ENCODE measurements around the gene DYRK4. TPM values are rescaled to one million over a fixed set of nuclear protein-coding genes. Genes with fewer than 3 reads are reported as not detected.

The DYRK4 gene
- total and polyA plus RNA-seq, 2 of the 13 experiments (the other 11 are each of a cell fraction or from before 2014, with no cell fraction given) = 29.4 to 40.2 TPM

- peak; percentile 75; the same call in 1 of the 2 replicates for TF ChIP-seq NFKB2 (CRISPR knock-in tag; IDR thresholded peaks at IDR 0.05; ENCODE audit: borderline replicate concordance)
- TF ChIP-seq ARID2 (CRISPR knock-in tag; IDR thresholded peaks at IDR 0.05; ENCODE audit: borderline replicate concordance) = no peak
- TF ChIP-seq ZSCAN31 (CRISPR knock-in tag; IDR thresholded peaks at IDR 0.05; ENCODE audit: low read depth) = no peak
- no peak for TF ChIP-seq ZNF10 (CRISPR knock-in tag; IDR thresholded peaks at IDR 0.05; ENCODE audit: borderline replicate concordance, low read depth)
- no peak for TF ChIP-seq ZNF616 (CRISPR knock-in tag; IDR thresholded peaks at IDR 0.05; ENCODE audit: low read depth)
- TF ChIP-seq ZNF382 (CRISPR knock-in tag; IDR thresholded peaks at IDR 0.05; ENCODE audit: borderline replicate concordance) = no peak
- TF ChIP-seq ZNF670 (CRISPR knock-in tag; IDR thresholded peaks at IDR 0.05; ENCODE audit: borderline replicate concordance) = no peak
- no peak for TF ChIP-seq ZNF530 (CRISPR knock-in tag; IDR thresholded peaks at IDR 0.05; ENCODE audit: low read depth)
- TF ChIP-seq KLF6 (CRISPR knock-in tag; IDR thresholded peaks at IDR 0.05) = no peak
- no peak for TF ChIP-seq IKZF1 (IDR thresholded peaks at IDR 0.05)
- no peak for TF ChIP-seq ZNF513 (CRISPR knock-in tag; conservative IDR thresholded peaks at IDR 0.05)
- no peak for TF ChIP-seq ZNF703 (CRISPR knock-in tag; IDR thresholded peaks at IDR 0.05; ENCODE audit: borderline replicate concordance)
- no peak for TF ChIP-seq AGO1 (IDR thresholded peaks at IDR 0.05; ENCODE audit: low read depth, low read length, poor library complexity, severe bottlenecking)
- no peak for TF ChIP-seq KDM4B (CRISPR knock-in tag; IDR thresholded peaks at IDR 0.05)
- no peak for TF ChIP-seq ZNF660 (CRISPR knock-in tag; IDR thresholded peaks at IDR 0.05; ENCODE audit: borderline replicate concordance, low read depth)
- TF ChIP-seq TOPORS (CRISPR knock-in tag; IDR thresholded peaks at IDR 0.05) = no peak
- no peak for TF ChIP-seq TEAD2 (CRISPR knock-in tag; IDR thresholded peaks at IDR 0.05)
- peak; percentile 74 for TF ChIP-seq HNF1B (CRISPR knock-in tag; IDR thresholded peaks at IDR 0.05)
- TF ChIP-seq, protein P1, sequence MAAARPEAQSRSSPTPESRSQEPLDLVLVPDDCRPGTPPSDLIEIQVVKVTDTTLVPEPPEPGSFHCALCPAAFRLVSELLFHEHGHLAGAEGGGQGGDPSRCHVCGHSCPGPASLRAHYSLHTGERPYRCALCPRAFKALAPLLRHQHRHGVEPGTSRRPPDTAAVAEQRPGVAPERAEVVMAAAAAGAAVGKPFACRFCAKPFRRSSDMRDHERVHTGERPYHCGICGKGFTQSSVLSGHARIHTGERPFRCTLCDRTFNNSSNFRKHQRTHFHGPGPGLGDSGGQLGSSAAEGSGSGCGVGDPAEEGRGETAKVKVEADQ (CRISPR knock-in tag; IDR thresholded peaks at IDR 0.05; ENCODE audit: borderline replicate concordance) = no peak
- no peak for TF ChIP-seq ZNF713 (CRISPR knock-in tag; IDR thresholded peaks at IDR 0.05)
- no peak for TF ChIP-seq ZSCAN30 (CRISPR knock-in tag; IDR thresholded peaks at IDR 0.05)
- no peak for TF ChIP-seq SMYD3 (CRISPR knock-in tag; IDR thresholded peaks at IDR 0.05)
- no peak for TF ChIP-seq FLYWCH1 (CRISPR knock-in tag; IDR thresholded peaks at IDR 0.05)
- no peak for TF ChIP-seq BCL3 (CRISPR knock-in tag; IDR thresholded peaks at IDR 0.05)
- TF ChIP-seq SMARCC2 (IDR thresholded peaks at IDR 0.05) = no peak
- no peak for TF ChIP-seq HNRNPUL1 (IDR thresholded peaks at IDR 0.05; ENCODE audit: low read depth, low read length)
These were observed 42.7 kb downstream of the DYRK4 start (continued) for GRCh38 chr12:4604684-4605193.
